ENCODE data around the gene ZG16B.

- TF ChIP-seq PPARA (CRISPR knock-in tag; IDR thresholded peaks at IDR 0.05; ENCODE audit: borderline replicate concordance) (no peak), ZNF565 (CRISPR knock-in tag; conservative IDR thresholded peaks at IDR 0.05; ENCODE audit: low read depth) (no peak), POU6F1 (CRISPR knock-in tag; IDR thresholded peaks at IDR 0.05; ENCODE audit: borderline replicate concordance, low read depth) (no peak), ZNF8 (CRISPR knock-in tag; IDR thresholded peaks at IDR 0.05) (no peak), RARB (CRISPR knock-in tag; IDR thresholded peaks at IDR 0.05) (no peak), ZNF70 (CRISPR knock-in tag; IDR thresholded peaks at IDR 0.05) (no peak), ZFP30 (CRISPR knock-in tag; IDR thresholded peaks at IDR 0.05) (no peak), PATZ1 (CRISPR knock-in tag; IDR thresholded peaks at IDR 0.05; ENCODE audit: borderline replicate concordance) (no peak), ARNTL (CRISPR knock-in tag; IDR thresholded peaks at IDR 0.05; ENCODE audit: borderline replicate concordance, low read depth) (no peak), TOX (CRISPR knock-in tag; IDR thresholded peaks at IDR 0.05; ENCODE audit: borderline replicate concordance) (no peak), TSHZ2 (CRISPR knock-in tag; IDR thresholded peaks at IDR 0.05) (no peak), TCF4 (CRISPR knock-in tag; IDR thresholded peaks at IDR 0.05; ENCODE audit: borderline replicate concordance) (no peak), ZFP3 (CRISPR knock-in tag; IDR thresholded peaks at IDR 0.05) (no peak), ISL1 (CRISPR knock-in tag; IDR thresholded peaks at IDR 0.05) (no peak)
Measured at GRCh38 chr16:2784358-2785100, 45.6 kb upstream of the ZG16B start.

Data from SK-N-SH treated with all-trans-retinoic acid at 6 μM for 48 hours (cell line).